Hippocampal formation (tissue), 2 donors: ENCODE results near the gene MAD1L1.

Source experiments
- DNase-seq, 2 donors: peaks; one replicate each; lab custom pipeline; 2025; lab: John Stamatoyannopoulos, UW

Gene MAD1L1

GRCh38 chr7:1794888-1795542 lies 437.7 kb downstream of the MAD1L1 start:
- no peak for DNase-seq

- DNase-seq: no peak
Observed at GRCh38 chr7:1787681-1788235, 445.0 kb downstream of the MAD1L1 start.

DNA sequence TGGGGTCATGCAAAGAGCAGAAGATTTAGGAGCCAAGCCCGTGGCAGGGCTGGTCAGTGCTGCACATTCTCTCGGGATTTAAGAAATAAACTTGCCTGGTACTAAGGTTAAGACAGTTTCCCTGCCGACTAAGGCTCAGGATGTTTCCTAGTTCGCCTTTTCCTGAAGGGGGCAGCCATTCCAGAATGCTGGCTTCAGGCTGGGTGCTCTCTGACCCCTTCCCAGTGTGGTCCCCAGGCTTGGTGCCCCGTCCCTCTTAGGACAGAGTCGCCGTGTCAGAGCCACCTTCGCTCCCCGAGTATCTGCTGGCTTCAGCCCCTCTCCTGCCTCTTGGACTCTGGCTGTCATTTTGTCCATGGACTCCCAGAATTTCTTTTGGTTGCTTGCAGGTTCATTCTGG lies 445.5 kb downstream of the MAD1L1 start:
- no peak for DNase-seq

DNA sequence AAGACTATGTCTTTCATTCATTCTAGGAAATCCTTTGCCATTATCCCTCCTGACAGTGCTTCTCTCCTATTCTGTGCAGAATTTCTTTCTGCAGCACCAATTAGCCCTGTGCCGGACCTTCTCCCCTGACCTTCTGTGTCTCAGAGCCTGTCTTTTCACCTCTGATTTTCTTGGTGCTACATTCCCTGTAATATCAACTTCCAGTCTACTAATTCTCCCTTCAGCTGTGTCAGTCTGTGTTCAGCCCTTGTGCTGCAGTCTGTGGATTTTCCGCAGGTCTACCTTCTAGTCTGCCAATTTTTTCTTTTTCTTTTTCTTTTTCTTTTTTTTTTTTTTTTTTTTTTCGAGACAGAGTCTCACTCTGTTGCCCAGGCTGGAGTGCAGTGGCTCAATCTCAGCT lies 446.9 kb downstream of the MAD1L1 start:
- DNase-seq: no peak

- DNase-seq: no peak
Observed at GRCh38 chr7:1781369-1781768, 451.4 kb downstream of the MAD1L1 start.

- no peak for DNase-seq
Observed at GRCh38 chr7:1779445-1779844, 453.3 kb downstream of the MAD1L1 start.

DNA sequence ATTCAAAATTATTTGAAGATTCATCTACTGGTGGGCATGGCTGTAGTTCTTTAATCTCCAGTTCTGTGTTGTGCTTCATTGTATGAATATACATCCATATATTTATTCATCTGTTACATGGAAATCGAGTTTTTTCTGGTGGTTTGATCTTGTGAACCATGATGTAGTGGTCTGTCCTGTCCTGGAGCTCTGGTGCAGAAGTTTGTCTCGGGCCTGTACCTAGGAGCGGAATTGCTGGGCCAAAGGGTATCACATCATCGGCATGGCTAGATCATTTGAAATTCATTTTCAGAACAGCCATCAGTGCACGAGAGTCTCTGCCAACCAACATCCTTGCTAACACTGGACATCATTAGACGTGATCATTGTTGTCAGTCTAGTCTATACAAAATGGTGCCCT lies 455.6 kb downstream of the MAD1L1 start:
- DNase-seq: no peak

DNA sequence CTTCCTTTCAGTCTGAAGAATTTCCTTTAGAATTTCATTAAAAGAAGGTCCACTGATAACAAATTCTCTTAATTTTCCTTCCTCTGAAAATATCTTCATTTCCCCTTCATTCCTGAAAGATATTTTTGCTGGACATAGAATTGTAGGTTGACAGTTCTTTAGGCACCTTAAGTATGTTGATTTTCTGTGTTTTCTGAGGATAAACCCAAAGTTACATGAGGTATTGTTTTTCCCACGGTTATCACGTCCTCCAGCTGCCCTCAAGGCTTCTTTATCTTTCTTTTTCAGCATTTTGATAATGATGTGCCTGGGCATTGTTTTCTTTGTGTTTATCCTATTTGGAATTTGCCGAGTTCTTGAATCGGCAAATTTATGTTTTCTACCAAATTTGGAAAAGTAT lies 457.4 kb downstream of the MAD1L1 start:
- DNase-seq: no peak

DNA sequence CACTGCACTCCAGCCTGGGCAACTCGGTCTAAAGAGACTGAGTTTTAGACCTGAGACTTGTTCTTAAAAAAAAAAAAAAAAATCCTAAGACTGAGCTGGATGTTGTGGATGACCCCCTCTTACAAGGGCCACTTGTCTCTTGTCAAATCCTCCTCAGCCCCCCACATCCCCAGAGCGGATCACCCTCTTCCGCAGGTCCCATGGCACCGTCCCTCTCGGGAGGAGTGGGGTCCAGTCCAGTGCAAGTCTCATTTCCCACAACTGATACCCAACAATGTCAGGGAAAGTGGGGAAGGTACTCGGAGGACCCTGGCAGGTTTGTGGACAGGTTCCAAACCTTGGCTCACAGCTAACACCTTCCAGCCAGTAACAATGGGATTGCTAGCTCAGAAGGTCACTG lies 462.4 kb downstream of the MAD1L1 start:
- no peak for DNase-seq

DNA sequence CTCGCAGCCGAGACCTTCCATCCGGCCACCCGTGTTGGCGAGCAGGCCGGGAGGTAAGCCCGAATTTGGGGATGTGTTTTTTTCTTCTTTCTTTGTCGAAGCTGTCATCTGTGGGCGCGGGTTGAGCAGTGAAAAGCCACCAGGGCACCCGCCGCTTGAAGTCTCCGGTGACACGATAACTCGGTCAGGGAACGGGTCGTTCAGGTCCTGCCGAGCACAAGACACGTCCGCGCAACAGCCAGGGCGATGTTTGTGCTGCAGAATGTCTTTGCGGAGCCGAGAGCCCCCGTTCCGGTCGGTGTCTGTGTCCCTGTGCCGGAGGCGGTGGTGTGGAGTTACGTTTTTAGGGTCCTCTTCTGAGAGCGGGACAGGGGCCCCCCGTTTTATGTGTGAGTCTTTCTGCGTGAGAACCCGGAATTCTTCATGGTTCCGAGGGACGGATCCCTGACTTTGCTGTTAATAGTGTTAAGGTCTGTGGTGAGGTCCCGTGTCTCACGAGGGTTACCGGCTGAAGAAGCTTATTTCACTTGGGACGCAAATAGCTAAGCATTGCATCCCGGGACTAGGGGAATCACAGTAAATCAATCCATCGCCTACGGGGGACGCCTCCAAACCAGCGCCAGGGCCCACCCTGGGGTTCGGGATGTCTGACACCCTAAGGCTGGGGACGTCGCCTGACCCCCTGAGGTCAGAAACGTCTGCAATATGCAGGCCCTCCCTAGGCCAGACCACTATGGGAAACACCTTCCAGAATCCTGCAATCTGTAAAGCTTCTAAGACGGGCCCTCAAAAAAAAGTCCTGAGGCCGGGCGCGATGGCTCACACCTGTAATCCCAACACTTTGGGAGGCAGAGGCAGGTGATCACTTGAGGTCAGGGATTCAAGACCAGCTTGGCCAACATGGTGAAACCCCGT lies 463.2 kb downstream of the MAD1L1 start:
- no peak for DNase-seq

DNA sequence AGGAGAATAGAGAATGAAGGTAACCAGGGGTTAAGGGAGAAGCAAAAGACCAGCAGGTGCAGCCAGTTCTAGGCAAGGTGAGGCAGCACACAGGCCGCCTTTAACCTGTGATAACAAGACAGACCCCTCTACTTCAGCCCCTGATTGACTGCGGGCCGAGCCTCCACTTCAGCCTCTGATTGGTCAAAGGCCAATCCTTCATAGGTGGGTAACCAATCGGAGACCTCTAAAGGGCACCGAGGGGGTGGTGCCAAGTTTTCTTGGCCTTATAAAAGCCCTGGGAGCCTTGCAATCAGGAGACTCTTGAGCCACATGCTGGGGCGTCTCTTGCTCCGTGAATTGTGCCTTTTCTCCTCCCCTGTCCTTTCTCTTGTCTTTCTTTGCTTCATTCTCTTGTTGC lies 463.9 kb downstream of the MAD1L1 start:
- no peak for DNase-seq

GRCh38 chr7:1767524-1767923 lies 465.2 kb downstream of the MAD1L1 start:
- no peak for DNase-seq
